Astrocyte (in vitro differentiated cells and primary cell): ENCODE results near the gene JAKMIP2. TPM values are rescaled to one million over a fixed set of nuclear protein-coding genes. Genes with fewer than 3 reads are reported as not detected.

ENCODE experiments used
- DNase-seq: peaks from one replicate; pipeline ENCODE4 v3.0.0-alpha.2; 2010; ENCODE audit warnings: low read depth
- FAIRE-seq: peaks from 2 replicates; lab custom pipeline; 2011; peaks lifted over from hg19 to GRCh38; lab: Jason Lieb, UNC
- H2AFZ ChIP-seq: 2 replicates; pipeline ENCODE4 v1.6.0; 2012; ENCODE audit warnings: low read depth, low read length, inconsistent platforms
- H3K27ac ChIP-seq: 2 replicates; pipeline ENCODE4 v1.5.1; 2011; ENCODE audit warnings: low read depth, low read length, inconsistent platforms
- H3K27me3 ChIP-seq: 2 replicates; pipeline ENCODE4 v1.6.0; 2011; ENCODE audit warnings: low read length, inconsistent platforms; ENCODE audit not compliant: insufficient read depth
- H3K36me3 ChIP-seq: 2 replicates; pipeline ENCODE4 v1.5.1; 2011; ENCODE audit warnings: low read length, inconsistent platforms; ENCODE audit not compliant: insufficient read depth
- H3K4me1 ChIP-seq: 2 replicates; pipeline ENCODE4 v1.5.1; 2011; ENCODE audit warnings: low read length, inconsistent platforms; ENCODE audit not compliant: insufficient read depth
- H3K4me2 ChIP-seq: 2 replicates; pipeline ENCODE4 v1.6.0; 2012; ENCODE audit warnings: low read length, inconsistent platforms
- H3K4me3 ChIP-seq: 2 replicates; pipeline ENCODE4 v1.5.1; 2011; ENCODE audit warnings: low read depth, mild to moderate bottlenecking, low read length, inconsistent platforms; ENCODE audit not compliant: insufficient read depth
- H3K79me2 ChIP-seq: 2 replicates; pipeline ENCODE4 v1.6.0; 2012; ENCODE audit warnings: mild to moderate bottlenecking, low read length, inconsistent platforms; ENCODE audit not compliant: insufficient read depth
- H3K9ac ChIP-seq: 2 replicates; pipeline ENCODE4 v1.6.0; 2012; ENCODE audit warnings: mild to moderate bottlenecking, low read length, inconsistent platforms
- H3K9me3 ChIP-seq: 2 replicates; pipeline ENCODE4 v1.5.1; 2012; ENCODE audit warnings: low read depth, mild to moderate bottlenecking, low read length, inconsistent platforms; ENCODE audit not compliant: insufficient read depth
- H4K20me1 ChIP-seq: 2 replicates; pipeline ENCODE4 v1.6.0; 2012; ENCODE audit warnings: low read length, inconsistent platforms; ENCODE audit not compliant: insufficient read depth
- H3K27ac Mint-ChIP-seq: one replicate; pipeline ENCODE4 v1.8.0; 2021; ENCODE audit warnings: mild to moderate bottlenecking, mixed read lengths; ENCODE audit not compliant: unreplicated experiment
- H3K27me3 Mint-ChIP-seq: one replicate; pipeline ENCODE4 v1.8.0; 2021; ENCODE audit warnings: low read depth, mixed read lengths; ENCODE audit not compliant: unreplicated experiment
- H3K36me3 Mint-ChIP-seq: one replicate; pipeline ENCODE4 v1.8.0; 2021; ENCODE audit warnings: low read depth, mixed read lengths; ENCODE audit not compliant: unreplicated experiment
- H3K4me1 Mint-ChIP-seq: one replicate; pipeline ENCODE4 v1.8.0; 2021; ENCODE audit warnings: low read depth, mixed read lengths; ENCODE audit not compliant: unreplicated experiment
- H3K4me3 Mint-ChIP-seq: one replicate; pipeline ENCODE4 v1.8.0; 2021; ENCODE audit warnings: mild to moderate bottlenecking, moderate library complexity, mixed read lengths; ENCODE audit not compliant: unreplicated experiment
- H3K9me3 Mint-ChIP-seq: one replicate; pipeline ENCODE4 v1.8.0; 2021; ENCODE audit warnings: mild to moderate bottlenecking, mixed read lengths; ENCODE audit not compliant: unreplicated experiment
- CTCF ChIP-seq: IDR thresholded peaks from 2 replicates; pipeline ENCODE4 v1.5.1; 2011; ENCODE audit warnings: low read depth, mild to moderate bottlenecking, inconsistent platforms, low read length, moderate library complexity; ENCODE audit not compliant: insufficient read depth
- EZH2 ChIP-seq: IDR thresholded peaks from 2 replicates; pipeline ENCODE4 v1.6.1; 2012; ENCODE audit warnings: mild to moderate bottlenecking, low read length, inconsistent platforms; ENCODE audit not compliant: insufficient read depth
- total RNA-seq: library from RNA; stranded (reverse); gene quantifications from 2 replicates; pipeline ENCODE4 v1.2.1, GENCODE V29; 2021

Gene JAKMIP2
- total RNA-seq, 1 donor from 2014 or later = 15.1 TPM

GRCh38 chr5:147628058-147628895 is 154.3 kb downstream of the JAKMIP2 start:
- no peaks in the 10 kb centered on the region for H3K36me3 ChIP-seq
- Mint-ChIP-seq H3K4me1 (no peaks in the 10 kb centered on the region), H3K36me3 (peaks cover 5% of the 10 kb centered on the region), H3K27ac (no peak overlapping the region), H3K4me3 (no peak overlapping the region), H3K27me3 (no peaks in the 10 kb centered on the region), H3K9me3 (no peaks in the 10 kb centered on the region)
- no peaks in the 10 kb centered on the region for H3K27me3 ChIP-seq
- no peaks in the 10 kb centered on the region for H3K4me1 ChIP-seq
- peak; percentile 32 for DNase-seq
- no peaks in the 10 kb centered on the region for H4K20me1 ChIP-seq
- no peak overlapping the region for H3K4me2 ChIP-seq
- no peaks in the 10 kb centered on the region for H3K79me2 ChIP-seq
- no peak overlapping the region for H2AFZ ChIP-seq
- H3K9ac ChIP-seq = no peak overlapping the region
- no peaks in the 10 kb centered on the region for H3K9me3 ChIP-seq
- H3K27ac ChIP-seq = no peak overlapping the region
- no peak for FAIRE-seq
- H3K4me3 ChIP-seq = no peak overlapping the region
- peak; percentile 79 for TF ChIP-seq CTCF
- no peak for TF ChIP-seq EZH2

- H3K27me3 ChIP-seq = no peaks in the 10 kb centered on the region
- FAIRE-seq (no peak), DNase-seq (no peak)
- H3K27ac ChIP-seq = no peak overlapping the region
- peaks cover 5% of the 10 kb centered on the region for H3K36me3 Mint-ChIP-seq
- no peak for TF ChIP-seq EZH2
- TF ChIP-seq CTCF = no peak
- H3K4me1 Mint-ChIP-seq = no peaks in the 10 kb centered on the region
- H3K4me1 ChIP-seq = no peaks in the 10 kb centered on the region
- no peaks in the 10 kb centered on the region for H4K20me1 ChIP-seq
- no peak overlapping the region for H3K4me2 ChIP-seq
- no peak overlapping the region for H2AFZ ChIP-seq
- no peaks in the 10 kb centered on the region for H3K27me3 Mint-ChIP-seq
- H3K36me3 ChIP-seq = no peaks in the 10 kb centered on the region
- H3K9me3 ChIP-seq = no peaks in the 10 kb centered on the region
- H3K4me3 Mint-ChIP-seq = no peak overlapping the region
- H3K27ac Mint-ChIP-seq = no peak overlapping the region
- H3K79me2 ChIP-seq = no peaks in the 10 kb centered on the region
- no peak overlapping the region for H3K4me3 ChIP-seq
- H3K9me3 Mint-ChIP-seq = no peaks in the 10 kb centered on the region
- H3K9ac ChIP-seq = no peak overlapping the region
Measured at GRCh38 chr5:147626464-147626863, 156.1 kb downstream of the JAKMIP2 start.

GRCh38 chr5:147621016-147621415 is 161.5 kb downstream of the JAKMIP2 start:
- no peaks in the 10 kb centered on the region for H3K27me3 Mint-ChIP-seq
- H3K27me3 ChIP-seq = no peaks in the 10 kb centered on the region
- peaks cover 6% of the 10 kb centered on the region for H3K36me3 Mint-ChIP-seq
- H3K4me3 Mint-ChIP-seq = no peak overlapping the region
- no peak overlapping the region for H3K27ac ChIP-seq
- no peaks in the 10 kb centered on the region for H3K36me3 ChIP-seq
- DNase-seq (no peak), FAIRE-seq (no peak)
- no peak for TF ChIP-seq CTCF
- TF ChIP-seq EZH2 = no peak
- H3K9me3 ChIP-seq = no peaks in the 10 kb centered on the region
- H3K9me3 Mint-ChIP-seq = no peaks in the 10 kb centered on the region
- no peaks in the 10 kb centered on the region for H3K79me2 ChIP-seq
- H3K4me1 Mint-ChIP-seq = no peaks in the 10 kb centered on the region
- no peak overlapping the region for H2AFZ ChIP-seq
- no peaks in the 10 kb centered on the region for H3K4me1 ChIP-seq
- H4K20me1 ChIP-seq = no peaks in the 10 kb centered on the region
- H3K4me2 ChIP-seq = no peak overlapping the region
- H3K27ac Mint-ChIP-seq = no peak overlapping the region
- no peak overlapping the region for H3K4me3 ChIP-seq
- H3K9ac ChIP-seq = no peak overlapping the region
